Omental fat pad (tissue), 4 donors: ENCODE data around the gene PFAS. TPM values are rescaled to one million over a fixed set of nuclear protein-coding genes. Genes with fewer than 3 reads are reported as not detected.

Source experiments
- ATAC-seq: fragments of 150-250 bp; one replicate; pipeline ENCODE4 v1.9.1; 2016; ENCODE audit warnings: mild to moderate bottlenecking, moderate library complexity; ENCODE audit not compliant: low FRiP score
- DNase-seq: peaks from one replicate; pipeline ENCODE4 v3.0.0-alpha.2; 2019; ENCODE audit warnings: low spot score
- CTCF ChIP-seq, 3 donors: fragments of 450-650 bp; IDR thresholded peaks; one replicate each; pipeline ENCODE4 v1.5.1; 2016 to 2017; ENCODE audit warnings: antibody characterized with exemption in 3 of 3, mild to moderate bottlenecking in 3 of 3, moderate library complexity in 2 of 3
- total RNA-seq, 4 donors: library from RNA; depleted of rRNA; stranded (reverse); fragments of >200 nt; gene quantifications; one replicate each; pipeline ENCODE4 v1.1.0, GENCODE V29; 2016

PFAS gene
- total RNA-seq, 4 donors from 2014 or later = 12.9 to 27.7 (median 19.8) TPM

- no peak for TF ChIP-seq CTCF (IDR thresholded peaks at IDR 0.05)
- no peak for ATAC-seq
- no peak for DNase-seq
These were observed 14.5 kb upstream of the PFAS start for GRCh38 chr17:8234361-8235270.

- no peak for DNase-seq
- ATAC-seq = no peak
- no peak for TF ChIP-seq CTCF (IDR thresholded peaks at IDR 0.05)
These were observed 13.4 kb upstream of the PFAS start for GRCh38 chr17:8235676-8236075.

GRCh38 chr17:8237175-8237574, 11.9 kb upstream of the PFAS start:
- TF ChIP-seq CTCF (IDR thresholded peaks at IDR 0.05) = no peak
- ATAC-seq (no peak), DNase-seq (no peak)

GRCh38 chr17:8237886-8238285, 11.2 kb upstream of the PFAS start:
- DNase-seq = no peak
- no peak for TF ChIP-seq CTCF (IDR thresholded peaks at IDR 0.05)
- no peak for ATAC-seq

- TF ChIP-seq CTCF (IDR thresholded peaks at IDR 0.05) = no peak
- DNase-seq (no peak), ATAC-seq (no peak)
These were observed 5.3 kb upstream of the PFAS start for GRCh38 chr17:8243827-8244226.

GRCh38 chr17:8244768-8245167, 4.3 kb upstream of the PFAS start:
- TF ChIP-seq CTCF (IDR thresholded peaks at IDR 0.05) = no peak
- ATAC-seq (no peak), DNase-seq (no peak)
